Measurements from ENCODE around the gene COLGALT1. TPM values are rescaled to one million over a fixed set of nuclear protein-coding genes. Genes with fewer than 3 reads are reported as not detected.

Gene COLGALT1
- total RNA-seq, 2 experiments from 2014 or later, result 62.1 to 64.2 TPM

- no peak overlapping the region for H3K27ac Mint-ChIP-seq
- ATAC-seq (no peak), DNase-seq (no peak)
- H3K9me3 Mint-ChIP-seq, result no peaks in the 10 kb centered on the region
- intact Hi-C loops (cut with micrococcal nuclease), result no loop called here
- H3K27me3 Mint-ChIP-seq, result no peaks in the 10 kb centered on the region
- CTCF ChIA-PET, result interaction anchor here (1.1 to 2.5 kb wide), 5 partner anchors 10 to 130 kb away, joined by 3 to 11 read pairs (median 4); no protein-coding TSS in a partner anchor
- no peak overlapping the region for H3K4me3 Mint-ChIP-seq
- no peak for TF ChIP-seq CTCF (IDR thresholded peaks at IDR 0.05)
- POLR2A ChIA-PET, result no interaction called here
- H3K36me3 Mint-ChIP-seq (ENCODE audit: low read depth), result peaks cover 43% of the 10 kb centered on the region
- peaks cover 2% of the 10 kb centered on the region for H3K4me1 Mint-ChIP-seq (ENCODE audit: low read depth)
Observed at GRCh38 chr19:17570791-17571190, 15.3 kb downstream of the COLGALT1 start.

GRCh38 chr19:17572638-17573037 is 17.2 kb downstream of the COLGALT1 start:
- DNase-seq, result no peak
- no peak for TF ChIP-seq CTCF (IDR thresholded peaks at IDR 0.05)
- CTCF ChIA-PET, result interaction anchor here (1.0 to 2.5 kb wide), 7 partner anchors 10 to 97 kb away, joined by 3 to 21 read pairs (median 7); no protein-coding TSS in a partner anchor
- no peaks in the 10 kb centered on the region for H3K9me3 Mint-ChIP-seq
- no peaks in the 10 kb centered on the region for H3K27me3 Mint-ChIP-seq
- no peak overlapping the region for H3K27ac Mint-ChIP-seq
- no peak for ATAC-seq
- H3K4me3 Mint-ChIP-seq, result no peak overlapping the region
- intact Hi-C loops (cut with micrococcal nuclease), result no loop called here
- POLR2A ChIA-PET, result interaction anchor here (1.2 to 1.5 kb wide), 4 partner anchors 9 to 16 kb away, joined by 3 to 5 read pairs (median 3); no protein-coding TSS in a partner anchor
- peaks cover 2% of the 10 kb centered on the region for H3K4me1 Mint-ChIP-seq (ENCODE audit: low read depth)
- H3K36me3 Mint-ChIP-seq (ENCODE audit: low read depth), result peaks cover 46% of the 10 kb centered on the region

GRCh38 chr19:17575871-17576757 is 20.7 kb downstream of the COLGALT1 start:
- Mint-ChIP-seq H3K27me3 (no peaks in the 10 kb centered on the region), H3K36me3 (ENCODE audit: low read depth) (peaks cover 62% of the 10 kb centered on the region), H3K4me1 (ENCODE audit: low read depth) (peaks cover 2% of the 10 kb centered on the region), H3K4me3 (no peak overlapping the region), H3K27ac (no peak overlapping the region), H3K9me3 (no peaks in the 10 kb centered on the region)
- intact Hi-C loops (cut with micrococcal nuclease), result no loop called here
- DNase-seq, result peak; percentile 13
- POLR2A ChIA-PET, result interaction anchor here (0.6 to 1.4 kb wide), 5 partner anchors 9 to 179 kb away, joined by 3 to 5 read pairs (median 4); no protein-coding TSS in a partner anchor
- ATAC-seq, result no peak
- CTCF ChIA-PET, result interaction anchor here (0.6 to 1.2 kb wide), 5 partner anchors 21 to 296 kb away, joined by 3 read pairs; no protein-coding TSS in a partner anchor
- no peak for TF ChIP-seq CTCF (IDR thresholded peaks at IDR 0.05)

GRCh38 chr19:17576758-17577456 is 21.5 kb downstream of the COLGALT1 start:
- H3K36me3 Mint-ChIP-seq (ENCODE audit: low read depth), result peaks cover 64% of the 10 kb centered on the region
- intact Hi-C loops (cut with micrococcal nuclease), result no loop called here
- DNase-seq, result peak; percentile 31

More at GRCh38 chr19:17576758-17577456, 21.5 kb downstream of the COLGALT1 start:
- Mint-ChIP-seq H3K4me1 (ENCODE audit: low read depth) (peaks cover 2% of the 10 kb centered on the region), H3K27me3 (no peaks in the 10 kb centered on the region), H3K9me3 (no peaks in the 10 kb centered on the region), H3K27ac (no peak overlapping the region), H3K4me3 (no peak overlapping the region)
- POLR2A ChIA-PET, result interaction anchor here (0.6 to 1.4 kb wide), 3 partner anchors 10 to 179 kb away, joined by 4 to 5 read pairs (median 4); no protein-coding TSS in a partner anchor
- CTCF ChIA-PET, result interaction anchor here (0.6 to 0.9 kb wide), 2 partner anchors 124 to 297 kb away, joined by 3 read pairs; no protein-coding TSS in a partner anchor
- peak; percentile 55 for ATAC-seq
- no peak for TF ChIP-seq CTCF (IDR thresholded peaks at IDR 0.05)

Data from activated CD8-positive, alpha-beta T cell treated with anti-CD3 and anti-CD28 coated beads for 36 hours (primary cell).